NCI-H524 treated with DMSO at 0.1 percent for 48 hours (cell line): ENCODE measurements around the gene CD44.

ENCODE experiments used
- DNase-seq: peaks from one replicate; lab custom pipeline; 2025; lab: John Stamatoyannopoulos, UW

CD44 gene

DNA sequence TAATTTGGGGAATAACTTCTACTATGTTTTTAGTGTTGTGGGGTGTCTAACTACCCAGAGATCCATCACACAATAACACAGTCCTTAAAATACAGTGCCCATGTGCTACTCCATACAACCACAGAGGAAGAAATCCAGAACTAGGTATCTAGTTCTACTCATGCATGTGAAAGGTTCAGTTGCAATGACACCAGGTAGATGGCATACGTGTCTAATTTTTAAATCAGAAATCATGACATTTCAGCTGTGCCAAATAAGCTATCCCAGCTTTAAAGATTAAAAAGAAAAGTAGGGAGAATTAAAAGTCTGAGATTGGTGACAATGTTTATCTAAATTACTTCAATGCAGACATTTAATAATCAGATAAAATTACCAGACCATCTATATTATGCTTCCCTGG is 122.2 kb downstream of the CD44 start:
- DNase-seq: no peak

- no peak for DNase-seq
Observed at GRCh38 chr11:35262056-35262455, 123.1 kb downstream of the CD44 start.

- DNase-seq: no peak
Observed at GRCh38 chr11:35262735-35263134, 123.8 kb downstream of the CD44 start.

DNA sequence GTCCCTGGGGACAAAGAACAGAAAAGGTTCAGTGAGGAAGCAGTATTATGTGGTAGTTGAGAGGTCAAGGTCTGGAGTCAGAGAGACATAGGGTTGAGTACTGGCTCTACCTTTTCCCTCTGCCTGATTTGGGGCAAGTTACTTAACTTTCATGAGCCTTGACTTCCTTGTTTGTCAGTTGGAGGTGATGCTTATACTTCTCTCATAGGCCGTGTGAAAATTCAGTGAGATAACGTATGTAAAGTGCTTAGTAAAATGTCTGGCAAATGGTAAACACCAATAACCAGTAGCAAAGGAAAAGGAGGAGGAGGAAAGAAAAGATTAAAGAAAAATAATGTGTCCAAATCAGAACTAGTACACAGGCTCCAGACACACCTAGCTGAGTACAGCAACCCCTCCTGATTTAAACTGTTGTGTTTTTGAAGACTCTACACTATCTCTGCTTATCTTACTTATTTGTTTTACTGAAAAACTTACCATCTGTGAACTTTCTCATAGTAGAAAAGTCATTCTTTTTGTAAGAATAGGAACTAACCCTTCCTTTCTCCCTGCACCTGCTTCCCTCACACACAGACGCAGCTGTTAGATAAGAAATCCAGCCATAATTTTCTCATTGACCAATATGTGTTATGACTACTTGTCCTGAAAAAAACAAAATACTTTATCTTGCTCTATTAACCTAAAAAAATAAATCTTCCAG is 126.9 kb downstream of the CD44 start:
- DNase-seq: no peak

DNA sequence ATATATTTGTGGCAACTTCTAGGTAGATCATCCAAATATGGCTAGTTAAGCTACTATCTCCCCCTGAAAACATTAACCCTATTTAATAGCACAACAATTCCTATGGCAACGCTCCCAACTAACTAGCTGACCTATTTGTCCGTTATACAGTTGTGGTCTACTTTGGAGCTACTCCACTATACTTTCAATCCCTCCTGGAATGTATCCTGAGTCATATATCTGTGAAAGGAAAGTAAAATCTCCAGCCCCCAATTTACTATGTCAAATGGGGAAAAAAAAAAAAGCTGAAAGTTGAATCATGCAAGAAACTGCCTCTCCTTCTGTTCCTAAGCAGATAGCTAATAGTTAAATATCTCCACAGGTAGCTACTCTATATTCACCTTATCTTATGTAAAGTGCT is 128.5 kb downstream of the CD44 start:
- no peak for DNase-seq

- DNase-seq: no peak
Observed at GRCh38 chr11:35270342-35270741, 131.4 kb downstream of the CD44 start.

DNA sequence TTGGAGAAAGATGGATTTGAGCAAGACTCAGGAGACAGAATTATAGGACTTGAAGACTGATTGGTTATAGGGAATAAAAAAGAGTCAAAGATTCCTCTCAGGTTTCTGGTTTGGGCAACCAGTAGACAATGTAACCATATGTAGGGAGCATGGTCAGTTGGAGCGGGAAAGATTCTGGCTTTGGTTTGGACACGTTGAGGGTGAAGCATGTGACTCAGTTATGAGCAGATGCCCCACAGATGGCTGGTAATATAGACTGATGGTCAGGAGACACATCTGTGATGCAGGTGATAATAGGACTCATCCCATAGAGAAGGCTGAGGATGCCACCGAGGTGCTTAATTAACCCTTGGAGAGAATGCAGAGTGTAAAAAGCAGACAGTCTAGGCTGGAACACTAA is 132.1 kb downstream of the CD44 start:
- DNase-seq: no peak

GRCh38 chr11:35272391-35272902 is 133.5 kb downstream of the CD44 start:
- no peak for DNase-seq

DNA sequence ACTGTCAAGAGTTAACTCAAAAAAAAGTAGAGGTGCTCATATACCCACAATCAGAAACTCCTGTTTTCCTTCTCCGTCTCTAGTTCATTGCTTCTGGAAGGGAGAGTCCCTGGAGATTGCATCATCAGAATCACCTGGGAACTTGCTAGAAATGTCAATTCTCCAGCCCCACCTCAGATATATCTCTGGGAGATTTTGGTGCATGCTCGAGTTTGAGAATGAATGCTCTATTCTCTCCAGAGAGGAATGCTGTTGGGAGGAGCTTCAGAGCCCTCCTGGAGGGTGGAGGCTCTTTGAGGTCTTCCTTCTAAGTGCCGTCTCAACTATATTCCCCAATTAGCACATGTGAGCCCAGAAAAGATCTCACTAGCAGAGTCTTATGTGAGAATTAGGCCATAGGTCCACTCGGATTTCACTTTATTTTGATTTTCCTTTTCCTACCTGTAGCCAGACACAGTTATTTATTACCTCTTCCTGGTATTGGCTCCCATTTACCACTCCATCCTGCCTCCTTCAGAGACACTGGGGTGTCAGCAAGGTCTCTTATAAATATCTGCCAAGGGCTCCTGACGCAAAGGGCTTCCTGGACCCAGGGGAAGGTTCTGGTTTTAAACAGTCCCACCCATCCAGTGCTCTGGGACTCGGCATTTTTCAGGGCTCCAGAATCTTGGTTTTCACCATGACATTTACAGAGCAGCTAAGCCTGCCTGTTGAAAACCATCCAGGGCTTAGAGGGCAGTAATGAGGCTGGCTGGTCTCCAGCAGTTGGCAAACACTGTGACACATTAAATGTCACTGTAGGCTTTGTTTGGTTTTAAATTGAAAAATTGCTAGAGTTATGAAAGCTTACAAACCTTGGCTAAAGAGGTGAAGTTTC is 136.2 kb downstream of the CD44 start:
- DNase-seq: no peak

GRCh38 chr11:35275786-35276170 is 136.8 kb downstream of the CD44 start:
- no peak for DNase-seq

DNA sequence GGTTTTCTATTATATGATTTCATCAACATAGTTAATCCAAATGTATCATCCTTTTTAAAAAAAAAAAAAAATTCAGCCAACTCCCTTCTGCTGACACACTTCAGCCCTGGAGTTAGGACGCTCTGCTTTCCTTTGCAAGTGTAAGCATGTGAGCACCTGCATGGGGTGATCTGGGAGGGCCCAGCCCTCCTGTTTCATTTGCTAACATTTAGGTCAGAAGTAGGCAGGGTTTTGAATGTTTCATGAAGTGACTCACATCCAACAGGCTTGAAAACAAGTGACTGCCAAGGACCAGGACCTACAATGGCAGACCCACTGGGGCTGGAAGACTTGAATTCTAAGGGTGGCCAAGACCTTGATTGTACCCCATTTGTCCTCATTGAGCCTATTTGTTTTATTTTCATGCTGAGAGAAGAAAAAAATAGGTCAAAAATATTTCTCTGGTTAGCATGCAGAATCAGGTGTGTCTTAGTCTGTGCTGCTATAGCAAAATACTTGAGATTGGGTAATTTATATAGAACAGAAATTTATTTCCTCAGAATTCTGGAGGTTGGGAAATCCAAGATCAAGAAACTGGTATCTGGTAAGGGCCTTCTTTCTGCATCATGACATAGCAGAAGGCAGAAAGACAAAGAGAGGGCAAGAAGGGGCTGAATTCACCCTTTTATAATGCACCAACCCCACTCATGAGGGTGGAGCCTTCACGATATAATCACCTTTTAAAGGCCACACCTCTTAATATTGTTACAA is 137.6 kb downstream of the CD44 start:
- DNase-seq: no peak

- DNase-seq: no peak
Observed at GRCh38 chr11:35277827-35278226, 138.9 kb downstream of the CD44 start.

DNA sequence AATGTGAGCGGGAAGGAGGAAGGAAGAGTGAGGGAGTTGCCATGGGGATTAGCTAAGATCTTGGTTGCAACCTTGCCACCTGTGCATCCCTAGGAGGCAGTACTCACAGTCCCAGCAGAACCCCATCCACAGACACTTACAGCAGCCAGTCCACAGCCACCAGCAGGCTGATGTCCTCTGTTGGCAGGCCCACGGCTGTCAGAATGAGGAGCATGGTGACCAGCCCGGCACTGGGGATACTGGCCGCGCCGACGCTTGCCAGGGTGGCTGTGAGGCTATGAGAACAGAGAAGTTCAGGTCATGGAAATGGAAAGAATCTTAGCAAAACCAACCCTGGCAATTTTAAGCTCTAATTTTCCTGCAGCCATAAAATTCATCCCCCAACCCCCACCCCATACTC is 141.8 kb downstream of the CD44 start:
- DNase-seq: no peak

DNA sequence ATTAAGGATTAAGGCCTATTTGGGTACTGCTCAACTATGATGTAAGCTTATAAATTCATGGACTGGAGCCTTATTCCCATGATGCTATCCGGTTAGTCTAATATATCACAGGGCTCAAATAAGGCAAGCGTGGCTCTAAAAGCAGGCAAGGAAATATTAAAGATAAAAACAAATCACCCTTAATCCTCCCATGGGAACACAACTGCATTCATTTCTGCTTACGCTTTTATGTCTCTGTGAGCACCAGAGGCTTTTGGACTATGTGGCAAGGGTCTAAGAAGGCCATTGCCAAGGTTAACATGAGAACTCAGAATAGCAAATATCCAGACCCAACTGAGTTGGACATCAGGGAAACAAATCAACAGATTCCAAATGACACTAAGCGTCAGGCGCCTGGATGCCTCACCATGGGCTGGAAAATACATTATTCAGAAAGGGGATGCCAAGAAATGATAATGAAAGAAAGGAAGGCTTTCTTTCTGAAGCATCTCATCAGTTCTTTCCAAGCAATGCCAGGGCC is 142.3 kb downstream of the CD44 start:
- no peak for DNase-seq
